Measurements from ENCODE around the gene GRID1.

DNA sequence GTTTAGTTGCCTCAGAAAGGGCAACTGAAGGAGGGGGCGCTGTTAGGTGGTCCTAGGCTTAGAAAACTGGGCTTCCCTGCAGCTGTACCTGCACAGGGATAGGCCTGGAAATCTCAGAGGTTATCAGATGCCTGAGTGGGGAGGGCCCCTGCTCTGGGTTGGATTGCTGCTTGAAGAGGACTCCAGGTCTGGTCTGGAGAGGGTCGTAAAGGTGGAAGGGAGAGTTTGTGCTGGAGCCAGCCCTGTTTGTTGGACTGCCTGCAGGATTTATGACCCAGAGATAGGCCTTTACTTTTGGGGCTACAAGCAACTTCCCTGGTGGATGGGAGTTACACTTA lies 765.9 kb downstream of the GRID1 start:
- TF ChIP-seq, protein P1, sequence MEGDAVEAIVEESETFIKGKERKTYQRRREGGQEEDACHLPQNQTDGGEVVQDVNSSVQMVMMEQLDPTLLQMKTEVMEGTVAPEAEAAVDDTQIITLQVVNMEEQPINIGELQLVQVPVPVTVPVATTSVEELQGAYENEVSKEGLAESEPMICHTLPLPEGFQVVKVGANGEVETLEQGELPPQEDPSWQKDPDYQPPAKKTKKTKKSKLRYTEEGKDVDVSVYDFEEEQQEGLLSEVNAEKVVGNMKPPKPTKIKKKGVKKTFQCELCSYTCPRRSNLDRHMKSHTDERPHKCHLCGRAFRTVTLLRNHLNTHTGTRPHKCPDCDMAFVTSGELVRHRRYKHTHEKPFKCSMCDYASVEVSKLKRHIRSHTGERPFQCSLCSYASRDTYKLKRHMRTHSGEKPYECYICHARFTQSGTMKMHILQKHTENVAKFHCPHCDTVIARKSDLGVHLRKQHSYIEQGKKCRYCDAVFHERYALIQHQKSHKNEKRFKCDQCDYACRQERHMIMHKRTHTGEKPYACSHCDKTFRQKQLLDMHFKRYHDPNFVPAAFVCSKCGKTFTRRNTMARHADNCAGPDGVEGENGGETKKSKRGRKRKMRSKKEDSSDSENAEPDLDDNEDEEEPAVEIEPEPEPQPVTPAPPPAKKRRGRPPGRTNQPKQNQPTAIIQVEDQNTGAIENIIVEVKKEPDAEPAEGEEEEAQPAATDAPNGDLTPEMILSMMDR (IDR thresholded peaks at IDR 0.05) = no peak
- TF ChIP-seq POLR2A (IDR thresholded peaks at IDR 0.05) = no peak

Measured in thyroid gland (tissue), 4 donors.